SJSA1 (cell line): Measurements from ENCODE around the gene AKR1D1. TPM values are rescaled to one million over a fixed set of nuclear protein-coding genes. Genes with fewer than 3 reads are reported as not detected.
"Not testable (repeated sequence)": the region's sequence is repeated elsewhere in the genome, so short reads cannot be mapped to it uniquely, and the experiment has no call there.

Experiments
- DNase-seq, 2 experiments: peaks; one replicate each; pipeline ENCODE4 v3.0.0-alpha.2; 2015 to 2020; ENCODE audit warnings: low spot score in 2 of 2, low read depth in 1 of 2
- H3K27ac ChIP-seq: fragments of 250-450 bp; sonication (Bioruptor Pico); 2 replicates; pipeline ENCODE4 v1.5.1; 2020; ENCODE audit warnings: mild to moderate bottlenecking, moderate library complexity
- H3K27me3 ChIP-seq: fragments of 250-450 bp; sonication (Bioruptor Pico); replicated peaks from 2 replicates; pipeline ENCODE4 v1.5.1; 2020; ENCODE audit warnings: mild to moderate bottlenecking, moderate library complexity
- H3K36me3 ChIP-seq: fragments of 250-450 bp; sonication (Bioruptor Pico); 2 replicates; pipeline ENCODE4 v1.5.1; 2020; ENCODE audit warnings: mild to moderate bottlenecking
- H3K4me1 ChIP-seq: fragments of 250-450 bp; sonication (Bioruptor Pico); replicated peaks from 2 replicates; pipeline ENCODE4 v1.6.1; 2021; ENCODE audit warnings: mild to moderate bottlenecking
- H3K4me3 ChIP-seq: fragments of 250-450 bp; sonication (Bioruptor Pico); 2 replicates; pipeline ENCODE4 v1.5.1; 2020; ENCODE audit warnings: mild to moderate bottlenecking
- H3K9me3 ChIP-seq: fragments of 250-450 bp; sonication (Bioruptor Pico); replicated peaks from 2 replicates; pipeline ENCODE4 v1.5.1; 2020; ENCODE audit warnings: mild to moderate bottlenecking
- total RNA-seq: library from RNA; depleted of rRNA; stranded (reverse); fragments of >200 nt; shearing (Covaris generic); gene quantifications from 2 replicates; pipeline ENCODE4 v1.2.3, GENCODE V29; 2014

AKR1D1 gene
- total RNA-seq, 1 experiment from 2014 or later: not detected

- no peak overlapping the region for H3K4me3 ChIP-seq
- DNase-seq: no peak
- H3K9me3 ChIP-seq: no peaks in the 10 kb centered on the region
- H3K4me1 ChIP-seq: peaks cover 10% of the 10 kb centered on the region
- no peaks in the 10 kb centered on the region for H3K36me3 ChIP-seq
- H3K27me3 ChIP-seq: no peaks in the 10 kb centered on the region
- no peak overlapping the region for H3K27ac ChIP-seq
These were observed 40.6 kb downstream of the AKR1D1 start for GRCh38 chr7:138116892-138117291.

- H3K36me3 ChIP-seq: no peaks in the 10 kb centered on the region
- no peak overlapping the region for H3K27ac ChIP-seq
- no peaks in the 10 kb centered on the region for H3K27me3 ChIP-seq
- DNase-seq: no peak
- H3K4me3 ChIP-seq: no peak overlapping the region
- H3K9me3 ChIP-seq: no peaks in the 10 kb centered on the region
- H3K4me1 ChIP-seq: peaks cover 25% of the 10 kb centered on the region
These were observed 44.0 kb downstream of the AKR1D1 start for GRCh38 chr7:138120140-138120827.

GRCh38 chr7:138122162-138122561 lies 45.9 kb downstream of the AKR1D1 start:
- no peak overlapping the region for H3K4me3 ChIP-seq
- DNase-seq: no peak
- H3K27ac ChIP-seq: no peak overlapping the region

GRCh38 chr7:138125119-138125518 lies 48.9 kb downstream of the AKR1D1 start:
- Histone ChIP-seq H3K4me1 (peaks cover 36% of the 10 kb centered on the region), H3K36me3 (no peaks in the 10 kb centered on the region), H3K27ac (peak overlapping the region; percentile 75), H3K27me3 (no peaks in the 10 kb centered on the region), H3K4me3 (no peak overlapping the region), H3K9me3 (no peaks in the 10 kb centered on the region)
- DNase-seq: peak in 1 of 2 experiments; percentile 57

More at GRCh38 chr7:138122162-138122561, 45.9 kb downstream of the AKR1D1 start:
- Histone ChIP-seq H3K27me3 (no peaks in the 10 kb centered on the region), H3K4me1 (peaks cover 37% of the 10 kb centered on the region), H3K36me3 (no peaks in the 10 kb centered on the region), H3K9me3 (no peaks in the 10 kb centered on the region)

GRCh38 chr7:138125598-138126111 lies 49.4 kb downstream of the AKR1D1 start:
- Histone ChIP-seq H3K9me3 (no peaks in the 10 kb centered on the region), H3K36me3 (no peaks in the 10 kb centered on the region), H3K27me3 (no peaks in the 10 kb centered on the region), H3K4me1 (peaks cover 35% of the 10 kb centered on the region), H3K4me3 (no peak overlapping the region), H3K27ac (peak overlapping the region; percentile 75)
- DNase-seq: peak; percentile 62 to 88

GRCh38 chr7:138126928-138127327 lies 50.7 kb downstream of the AKR1D1 start:
- Histone ChIP-seq H3K4me1 (peaks cover 35% of the 10 kb centered on the region), H3K4me3 (no peak overlapping the region), H3K36me3 (no peaks in the 10 kb centered on the region), H3K9me3 (no peaks in the 10 kb centered on the region), H3K27ac (no peak overlapping the region), H3K27me3 (no peaks in the 10 kb centered on the region)
- peak in 1 of 2 experiments; percentile 10 for DNase-seq

- Histone ChIP-seq H3K4me3 (no peak overlapping the region), H3K27ac (no peak overlapping the region), H3K36me3 (no peaks in the 10 kb centered on the region), H3K4me1 (peaks cover 35% of the 10 kb centered on the region), H3K9me3 (no peaks in the 10 kb centered on the region), H3K27me3 (no peaks in the 10 kb centered on the region)
- DNase-seq: no peak
These were observed 51.7 kb downstream of the AKR1D1 start for GRCh38 chr7:138127996-138128395.

- Histone ChIP-seq H3K36me3 (no peaks in the 10 kb centered on the region), H3K4me3 (no peak overlapping the region), H3K4me1 (peaks cover 26% of the 10 kb centered on the region), H3K9me3 (no peaks in the 10 kb centered on the region), H3K27me3 (no peaks in the 10 kb centered on the region), H3K27ac (no peak overlapping the region)
- no peak for DNase-seq
These were observed 53.4 kb downstream of the AKR1D1 start for GRCh38 chr7:138129551-138130165.

GRCh38 chr7:138137423-138138171 lies 61.3 kb downstream of the AKR1D1 start:
- H3K4me1 ChIP-seq: no peaks in the 10 kb centered on the region
- H3K4me3 ChIP-seq: no peak overlapping the region
- H3K9me3 ChIP-seq: no peaks in the 10 kb centered on the region; the same call in 1 of the 2 replicates
- H3K36me3 ChIP-seq: no peaks in the 10 kb centered on the region
- DNase-seq: no peak
- no peak overlapping the region for H3K27ac ChIP-seq
- H3K27me3 ChIP-seq: no peaks in the 10 kb centered on the region

GRCh38 chr7:138138244-138138643 lies 62.0 kb downstream of the AKR1D1 start:
- no peaks in the 10 kb centered on the region for H3K27me3 ChIP-seq
- DNase-seq: no peak
- no peak overlapping the region for H3K27ac ChIP-seq
- no peak overlapping the region for H3K4me3 ChIP-seq
- no peaks in the 10 kb centered on the region for H3K36me3 ChIP-seq
- no peaks in the 10 kb centered on the region for H3K4me1 ChIP-seq
- H3K9me3 ChIP-seq: no peaks in the 10 kb centered on the region; the same call in 1 of the 2 replicates

GRCh38 chr7:138142583-138143201 lies 66.4 kb downstream of the AKR1D1 start:
- Histone ChIP-seq H3K4me3 (no peak overlapping the region), H3K36me3 (no peaks in the 10 kb centered on the region), H3K4me1 (no peaks in the 10 kb centered on the region), H3K9me3 (no peaks in the 10 kb centered on the region; the same call in 1 of the 2 replicates), H3K27ac (no peak overlapping the region), H3K27me3 (no peaks in the 10 kb centered on the region)
- no peak for DNase-seq

- Histone ChIP-seq H3K36me3 (no peaks in the 10 kb centered on the region), H3K4me3 (no peak overlapping the region), H3K27ac (no peak overlapping the region), H3K9me3 (no peaks in the 10 kb centered on the region), H3K27me3 (no peaks in the 10 kb centered on the region), H3K4me1 (no peaks in the 10 kb centered on the region)
- no peak for DNase-seq
These were observed 68.7 kb downstream of the AKR1D1 start for GRCh38 chr7:138144958-138145357.

GRCh38 chr7:138146221-138146620 lies 70.0 kb downstream of the AKR1D1 start:
- DNase-seq, H3K9me3 ChIP-seq, H3K36me3 ChIP-seq, H3K4me1 ChIP-seq, H3K27ac ChIP-seq, H3K27me3 ChIP-seq, H3K4me3 ChIP-seq: not testable (repeated sequence)
